Hepatocyte (in vitro differentiated cells): Measurements from ENCODE around the gene SRGN.

ENCODE experiments used
- CTCF ChIP-seq: fragments of 200-600 bp; sonication (generic); IDR thresholded peaks from 2 replicates; pipeline ENCODE4 v1.5.1; 2016; ENCODE audit warnings: antibody characterized with exemption, mild to moderate bottlenecking; ENCODE audit not compliant: poor library complexity
- EZH2 ChIP-seq: fragments of 200-600 bp; sonication (generic); IDR thresholded peaks from 2 replicates; pipeline ENCODE4 v1.6.1; 2016; ENCODE audit warnings: antibody characterized with exemption, mild to moderate bottlenecking, borderline replicate concordance
- EZH2phosphoT487 ChIP-seq: fragments of 200-600 bp; sonication (generic); IDR thresholded peaks from one replicate; pipeline ENCODE4 v1.6.1; 2018; ENCODE audit warnings: antibody characterized with exemption, mild to moderate bottlenecking, low read depth, moderate library complexity; ENCODE audit not compliant: unreplicated experiment, severe bottlenecking

- TF ChIP-seq EZH2, result no peak
- no peak for TF ChIP-seq CTCF
- TF ChIP-seq EZH2phosphoT487, result no peak
Measured at GRCh38 chr10:69056129-69056528, 31.8 kb upstream of the SRGN start.
